Prostate gland (tissue), 2 donors: Measurements from ENCODE around the gene LAMA4.

ENCODE experiments used
- CTCF ChIP-seq, 4 experiments: fragments of 200-600 bp in 2 of 4; fragments of 450-650 bp in 2 of 4; sonication (generic) in 2 of 4; IDR thresholded peaks; 1 replicate in 3 of 4; 2 replicates in 1 of 4; pipeline ENCODE4 v1.5.1; 2016 to 2019; ENCODE audit warnings: antibody characterized with exemption in 4 of 4, mild to moderate bottlenecking in 2 of 4, moderate library complexity in 2 of 4
- POLR2A ChIP-seq: fragments of 450-650 bp; IDR thresholded peaks from one replicate; pipeline ENCODE4 v1.6.1; 2016; ENCODE audit warnings: antibody characterized with exemption, mild to moderate bottlenecking
- POLR2AphosphoS5 ChIP-seq: sonication (generic); formaldehyde crosslinking; IDR thresholded peaks from one replicate; pipeline ENCODE4 v1.6.1; 2017; ENCODE audit warnings: antibody characterized with exemption

GRCh38 chr6:112216662-112217551 lies 37.5 kb downstream of the LAMA4 start:
- TF ChIP-seq CTCF (IDR thresholded peaks at IDR 0.05): no peak
- TF ChIP-seq POLR2A: no peak
- TF ChIP-seq POLR2AphosphoS5: no peak
